WI38 (cell line): ENCODE data around the gene KRIT1.

Source experiments
- H3K4me3 ChIP-seq: 2 replicates; pipeline ENCODE4 v1.5.1; 2011; ENCODE audit warnings: low read depth, mild to moderate bottlenecking, control low read depth, low read length
- TF ChIP-seq, protein P1 (sequence below): IDR thresholded peaks from 2 replicates; pipeline ENCODE4 v1.5.1; 2012; ENCODE audit warnings: low read depth, mild to moderate bottlenecking, control low read depth, low read length

KRIT1 gene

DNA sequence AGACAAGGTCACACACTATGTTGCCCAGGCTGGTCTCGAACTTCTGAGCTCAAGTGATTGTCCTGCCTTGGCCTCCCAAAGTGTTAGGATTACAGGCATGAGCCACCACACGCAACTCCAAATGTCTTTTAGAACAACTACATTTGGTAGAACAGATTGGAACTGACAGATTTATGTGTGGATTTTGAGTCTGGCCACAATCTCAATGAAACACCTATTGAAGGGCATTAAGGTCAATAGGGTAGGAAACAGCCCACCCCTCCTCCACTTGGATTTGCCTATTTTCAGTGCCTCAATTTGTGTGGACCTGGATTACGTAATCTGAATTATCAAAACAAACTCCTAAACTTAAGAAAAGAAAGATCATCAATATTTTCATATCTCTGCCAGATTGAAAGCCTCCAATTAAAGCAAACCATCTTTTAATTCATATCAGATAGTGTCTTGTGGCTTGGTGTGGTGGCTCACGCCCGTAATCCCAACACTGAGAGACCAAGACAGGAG lies 95.9 kb downstream of the KRIT1 start:
- TF ChIP-seq, protein P1, sequence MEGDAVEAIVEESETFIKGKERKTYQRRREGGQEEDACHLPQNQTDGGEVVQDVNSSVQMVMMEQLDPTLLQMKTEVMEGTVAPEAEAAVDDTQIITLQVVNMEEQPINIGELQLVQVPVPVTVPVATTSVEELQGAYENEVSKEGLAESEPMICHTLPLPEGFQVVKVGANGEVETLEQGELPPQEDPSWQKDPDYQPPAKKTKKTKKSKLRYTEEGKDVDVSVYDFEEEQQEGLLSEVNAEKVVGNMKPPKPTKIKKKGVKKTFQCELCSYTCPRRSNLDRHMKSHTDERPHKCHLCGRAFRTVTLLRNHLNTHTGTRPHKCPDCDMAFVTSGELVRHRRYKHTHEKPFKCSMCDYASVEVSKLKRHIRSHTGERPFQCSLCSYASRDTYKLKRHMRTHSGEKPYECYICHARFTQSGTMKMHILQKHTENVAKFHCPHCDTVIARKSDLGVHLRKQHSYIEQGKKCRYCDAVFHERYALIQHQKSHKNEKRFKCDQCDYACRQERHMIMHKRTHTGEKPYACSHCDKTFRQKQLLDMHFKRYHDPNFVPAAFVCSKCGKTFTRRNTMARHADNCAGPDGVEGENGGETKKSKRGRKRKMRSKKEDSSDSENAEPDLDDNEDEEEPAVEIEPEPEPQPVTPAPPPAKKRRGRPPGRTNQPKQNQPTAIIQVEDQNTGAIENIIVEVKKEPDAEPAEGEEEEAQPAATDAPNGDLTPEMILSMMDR = no peak
- no peak overlapping the region for H3K4me3 ChIP-seq
